Measurements from ENCODE around the gene DUSP7.

GRCh38 chr3:52029053-52029452, 27.3 kb downstream of the DUSP7 start:
- TF ChIP-seq POLR2A (IDR thresholded peaks at IDR 0.05): no peak
- TF ChIP-seq, protein P1, sequence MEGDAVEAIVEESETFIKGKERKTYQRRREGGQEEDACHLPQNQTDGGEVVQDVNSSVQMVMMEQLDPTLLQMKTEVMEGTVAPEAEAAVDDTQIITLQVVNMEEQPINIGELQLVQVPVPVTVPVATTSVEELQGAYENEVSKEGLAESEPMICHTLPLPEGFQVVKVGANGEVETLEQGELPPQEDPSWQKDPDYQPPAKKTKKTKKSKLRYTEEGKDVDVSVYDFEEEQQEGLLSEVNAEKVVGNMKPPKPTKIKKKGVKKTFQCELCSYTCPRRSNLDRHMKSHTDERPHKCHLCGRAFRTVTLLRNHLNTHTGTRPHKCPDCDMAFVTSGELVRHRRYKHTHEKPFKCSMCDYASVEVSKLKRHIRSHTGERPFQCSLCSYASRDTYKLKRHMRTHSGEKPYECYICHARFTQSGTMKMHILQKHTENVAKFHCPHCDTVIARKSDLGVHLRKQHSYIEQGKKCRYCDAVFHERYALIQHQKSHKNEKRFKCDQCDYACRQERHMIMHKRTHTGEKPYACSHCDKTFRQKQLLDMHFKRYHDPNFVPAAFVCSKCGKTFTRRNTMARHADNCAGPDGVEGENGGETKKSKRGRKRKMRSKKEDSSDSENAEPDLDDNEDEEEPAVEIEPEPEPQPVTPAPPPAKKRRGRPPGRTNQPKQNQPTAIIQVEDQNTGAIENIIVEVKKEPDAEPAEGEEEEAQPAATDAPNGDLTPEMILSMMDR (IDR thresholded peaks at IDR 0.05 in 4 of 5, conservative IDR thresholded peaks at IDR 0.05 in 1 of 5): no peak
